Neural progenitor cell (in vitro differentiated cells): ENCODE data around the gene SLC4A2.
"Not testable (repeated sequence)": the region's sequence is repeated elsewhere in the genome, so short reads cannot be mapped to it uniquely, and the experiment has no call there.

Experiments used
- EZH2 ChIP-seq: fragments of 200-600 bp; sonication (generic); IDR thresholded peaks from 2 replicates; pipeline ENCODE4 v1.6.1; 2017; ENCODE audit warnings: antibody characterized with exemption, mild to moderate bottlenecking, moderate library complexity
- TF ChIP-seq, protein P1 (sequence below): fragments of 200-600 bp; sonication (generic); IDR thresholded peaks from 2 replicates; pipeline ENCODE4 v1.5.1; 2017; ENCODE audit warnings: antibody characterized with exemption, mild to moderate bottlenecking

DNA sequence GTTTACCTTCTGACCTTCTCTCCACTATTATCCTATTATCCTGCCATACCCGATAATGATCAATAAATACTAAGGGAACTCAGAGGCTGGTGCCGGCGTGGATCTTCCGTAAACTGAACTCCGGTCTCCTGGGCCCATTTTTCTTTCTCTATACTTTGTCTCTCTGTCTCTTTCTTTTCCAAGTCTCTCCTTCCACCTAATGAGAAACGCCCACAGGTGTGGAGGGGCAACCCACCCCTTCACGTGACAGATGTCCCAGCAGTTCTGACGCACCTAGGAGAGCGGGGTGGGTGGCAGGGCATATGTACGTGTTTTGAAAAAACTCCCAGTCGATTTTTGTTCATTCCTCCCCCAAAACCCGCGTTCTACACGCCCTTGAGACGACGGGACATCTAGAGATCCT is 31.7 kb upstream of the SLC4A2 start:
- TF ChIP-seq, protein P1, sequence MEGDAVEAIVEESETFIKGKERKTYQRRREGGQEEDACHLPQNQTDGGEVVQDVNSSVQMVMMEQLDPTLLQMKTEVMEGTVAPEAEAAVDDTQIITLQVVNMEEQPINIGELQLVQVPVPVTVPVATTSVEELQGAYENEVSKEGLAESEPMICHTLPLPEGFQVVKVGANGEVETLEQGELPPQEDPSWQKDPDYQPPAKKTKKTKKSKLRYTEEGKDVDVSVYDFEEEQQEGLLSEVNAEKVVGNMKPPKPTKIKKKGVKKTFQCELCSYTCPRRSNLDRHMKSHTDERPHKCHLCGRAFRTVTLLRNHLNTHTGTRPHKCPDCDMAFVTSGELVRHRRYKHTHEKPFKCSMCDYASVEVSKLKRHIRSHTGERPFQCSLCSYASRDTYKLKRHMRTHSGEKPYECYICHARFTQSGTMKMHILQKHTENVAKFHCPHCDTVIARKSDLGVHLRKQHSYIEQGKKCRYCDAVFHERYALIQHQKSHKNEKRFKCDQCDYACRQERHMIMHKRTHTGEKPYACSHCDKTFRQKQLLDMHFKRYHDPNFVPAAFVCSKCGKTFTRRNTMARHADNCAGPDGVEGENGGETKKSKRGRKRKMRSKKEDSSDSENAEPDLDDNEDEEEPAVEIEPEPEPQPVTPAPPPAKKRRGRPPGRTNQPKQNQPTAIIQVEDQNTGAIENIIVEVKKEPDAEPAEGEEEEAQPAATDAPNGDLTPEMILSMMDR: not testable (repeated sequence)
- not testable (repeated sequence) for TF ChIP-seq EZH2
